AG20443 (cell line): Measurements from ENCODE around the gene CHMP5.

Experiments
- DNase-seq: peaks from one replicate; pipeline ENCODE4 v3.0.0; 2012; ENCODE audit warnings: low spot score, mixed read lengths

The CHMP5 gene

GRCh38 chr9:33318225-33318624 lies 53.4 kb downstream of the CHMP5 start:
- no peak for DNase-seq

GRCh38 chr9:33318781-33319180 lies 53.9 kb downstream of the CHMP5 start:
- no peak for DNase-seq

- DNase-seq, result no peak
These were observed 55.4 kb downstream of the CHMP5 start for GRCh38 chr9:33320230-33320567.

- DNase-seq, result peak; percentile 78
These were observed 55.9 kb downstream of the CHMP5 start for GRCh38 chr9:33320568-33321261.

GRCh38 chr9:33329117-33329563 lies 64.3 kb downstream of the CHMP5 start:
- peak; percentile 77 for DNase-seq

GRCh38 chr9:33329979-33330378 lies 65.1 kb downstream of the CHMP5 start:
- no peak for DNase-seq

GRCh38 chr9:33331377-33331891 lies 66.6 kb downstream of the CHMP5 start:
- no peak for DNase-seq
